H1 (cell line): ENCODE data around the gene CARD14. TPM values are rescaled to one million over a fixed set of nuclear protein-coding genes. Genes with fewer than 3 reads are reported as not detected.

ENCODE experiments used
- CTCF ChIA-PET: fragments of 300-600 bp; sonication (Branson Sonifier 250); formaldehyde crosslinking; loops from one replicate; lab custom pipeline; 2021; ENCODE audit not compliant: partially characterized antibody; lab: Charles Lee
- POLR2A ChIA-PET: fragments of 300-600 bp; sonication (Branson Sonifier 250); formaldehyde crosslinking; loops from one replicate; lab custom pipeline; 2021; ENCODE audit warnings: inconsistent platforms; ENCODE audit not compliant: partially characterized antibody; lab: Charles Lee
- DNase-seq, 2 experiments: peaks; one replicate each; pipeline versions ENCODE4 v3.0.0 to v3.0.0-alpha.2; 2010 to 2022; ENCODE audit warnings: low spot score in 2 of 2, low read depth in 1 of 2, mixed read lengths in 1 of 2
- FAIRE-seq: peaks from 2 replicates; lab custom pipeline; 2011; peaks lifted over from hg19 to GRCh38; lab: Jason Lieb, UNC
- H2AFZ ChIP-seq: 2 replicates; pipeline ENCODE4 v1.8.1; 2012; ENCODE audit warnings: low read length, inconsistent platforms
- H2AK5ac ChIP-seq: 2 replicates; pipeline ENCODE4 v1.6.1; 2013; ENCODE audit warnings: low read depth, low read length
- H2BK120ac ChIP-seq: replicated peaks from 2 replicates; pipeline ENCODE3; 2013; ENCODE audit warnings: low read depth, low read length, inconsistent platforms
- H2BK12ac ChIP-seq: 2 replicates; pipeline ENCODE4 v1.6.1; 2013; ENCODE audit warnings: low read depth, low read length
- H2BK15ac ChIP-seq: 2 replicates; pipeline ENCODE4 v1.6.1; 2013; ENCODE audit warnings: low read length
- H2BK20ac ChIP-seq: 2 replicates; pipeline ENCODE4 v1.6.1; 2013; ENCODE audit warnings: low read length
- H2BK5ac ChIP-seq: 2 replicates; pipeline ENCODE4 v1.6.1; 2013; ENCODE audit warnings: low read depth, low read length
- H3K14ac ChIP-seq: 2 replicates; pipeline ENCODE4 v1.6.1; 2013; ENCODE audit warnings: inconsistent platforms; ENCODE audit not compliant: insufficient read length
- H3K18ac ChIP-seq: 2 replicates; pipeline ENCODE4 v1.6.1; 2013; ENCODE audit warnings: low read length; ENCODE audit errors: extremely low read depth
- H3K23ac ChIP-seq: 2 replicates; pipeline ENCODE4 v1.6.1; 2013; ENCODE audit warnings: inconsistent platforms; ENCODE audit not compliant: insufficient read length
- H3K23me2 ChIP-seq: 2 replicates; pipeline ENCODE4 v1.6.1; 2013; ENCODE audit warnings: low read depth, low read length
- H3K27ac ChIP-seq: 2 replicates; pipeline ENCODE4 v1.6.1; 2011; ENCODE audit warnings: low read depth, low read length, inconsistent platforms
- H3K27me3 ChIP-seq, 4 experiments: replicated peaks in 1 of 4; 1 replicate in 1 of 4; 2 replicates in 3 of 4; pipeline versions ENCODE4 v1.6.1 to v1.8.1; 2011 to 2013; ENCODE audit warnings: low read length in 3 of 4, mild to moderate bottlenecking in 3 of 4, inconsistent platforms in 2 of 4, mixed read lengths in 2 of 4, moderate library complexity in 1 of 4; ENCODE audit not compliant: control insufficient read depth in 3 of 4, insufficient read depth in 3 of 4; ENCODE audit errors: extremely low read depth in 1 of 4
- H3K36me3 ChIP-seq, 4 experiments: 2 replicates each; pipeline versions ENCODE4 v1.6.1 to v1.8.1; 2011 to 2013; ENCODE audit warnings: mild to moderate bottlenecking in 4 of 4, low read length in 3 of 4, moderate library complexity in 2 of 4, control low read depth in 1 of 4, inconsistent platforms in 1 of 4; ENCODE audit not compliant: insufficient read depth in 4 of 4, control insufficient read depth in 2 of 4
- H3K4ac ChIP-seq: replicated peaks from 2 replicates; pipeline ENCODE3; 2013; ENCODE audit warnings: low read length, low read depth, mixed read lengths, inconsistent platforms; ENCODE audit not compliant: insufficient read length
- H3K4me1 ChIP-seq, 4 experiments: replicated peaks in 1 of 4; 1 replicate in 1 of 4; 2 replicates in 3 of 4; pipeline versions ENCODE4 v1.6.1 to v1.8.1; 2011 to 2013; ENCODE audit warnings: low read length in 3 of 4, inconsistent platforms in 2 of 4, mixed read lengths in 1 of 4; ENCODE audit not compliant: insufficient read depth in 4 of 4, control insufficient read depth in 3 of 4
- H3K4me2 ChIP-seq, 2 experiments: 2 replicates each; pipeline versions ENCODE4 v1.6.1 to v1.8.1; 2011 to 2013; ENCODE audit warnings: low read depth in 2 of 2, low read length in 2 of 2, control low read depth in 1 of 2, inconsistent platforms in 1 of 2, mild to moderate bottlenecking in 1 of 2; ENCODE audit not compliant: insufficient read depth in 1 of 2
- H3K4me3 ChIP-seq, 4 experiments: fragments of 200-600, 300-600 bp in 1 of 4; sonication (generic), shearing (Covaris generic), sonication (Bioruptor Twin) in 1 of 4; 2 replicates each; pipeline versions ENCODE4 v1.5.1 to v1.8.1; 2011 to 2016; ENCODE audit warnings: low read length in 4 of 4, low read depth in 3 of 4, control low read depth in 2 of 4, inconsistent platforms in 2 of 4, mild to moderate bottlenecking in 2 of 4, mixed read lengths in 1 of 4, moderate library complexity in 1 of 4; ENCODE audit not compliant: insufficient read depth in 2 of 4; ENCODE audit errors: extremely low read depth in 1 of 4
- H3K56ac ChIP-seq: replicated peaks from 2 replicates; pipeline ENCODE3; 2013; ENCODE audit warnings: low read depth, mild to moderate bottlenecking, mixed read lengths, low read length, inconsistent platforms; ENCODE audit not compliant: insufficient read length
- H3K79me1 ChIP-seq: 2 replicates; pipeline ENCODE4 v1.6.1; 2013; ENCODE audit warnings: low read depth, low read length, control low read depth
- H3K79me2 ChIP-seq, 2 experiments: 2 replicates each; pipeline versions ENCODE4 v1.6.1 to v1.8.1; 2012 to 2013; ENCODE audit warnings: low read length in 2 of 2, mild to moderate bottlenecking in 2 of 2, inconsistent platforms in 1 of 2; ENCODE audit not compliant: insufficient read depth in 2 of 2, control insufficient read depth in 1 of 2
- H3K9ac ChIP-seq, 4 experiments: replicated peaks in 1 of 4; 1 replicate in 1 of 4; 2 replicates in 3 of 4; pipeline versions ENCODE4 v1.6.1 to v1.8.1; 2011 to 2013; ENCODE audit warnings: low read depth in 3 of 4, low read length in 3 of 4, control low read depth in 2 of 4, mild to moderate bottlenecking in 2 of 4, moderate library complexity in 2 of 4, inconsistent platforms in 1 of 4; ENCODE audit errors: extremely low read depth in 1 of 4
- H3K9me3 ChIP-seq, 2 experiments: 2 replicates each; pipeline versions ENCODE4 v1.6.1 to v1.8.1; 2012 to 2013; ENCODE audit warnings: mild to moderate bottlenecking in 2 of 2, moderate library complexity in 2 of 2, control low read depth in 1 of 2, inconsistent platforms in 1 of 2, low read depth in 1 of 2, low read length in 1 of 2, mixed read lengths in 1 of 2; ENCODE audit not compliant: insufficient read depth in 2 of 2
- H4K20me1 ChIP-seq, 2 experiments: replicated peaks in 1 of 2; 2 replicates each; pipeline versions ENCODE3 to v1.8.1; 2011 to 2013; ENCODE audit warnings: inconsistent platforms in 2 of 2, low read length in 2 of 2, mild to moderate bottlenecking in 1 of 2; ENCODE audit not compliant: insufficient read depth in 2 of 2, control insufficient read depth in 1 of 2
- H4K5ac ChIP-seq: 2 replicates; pipeline ENCODE4 v1.6.1; 2013; ENCODE audit warnings: low read length, low read depth, mixed read lengths, inconsistent platforms; ENCODE audit not compliant: insufficient read length
- H4K8ac ChIP-seq: 2 replicates; pipeline ENCODE4 v1.8.0; 2013; ENCODE audit warnings: mild to moderate bottlenecking, moderate library complexity, low read length, inconsistent platforms; ENCODE audit not compliant: insufficient read depth; ENCODE audit errors: extremely low read depth
- H4K91ac ChIP-seq: replicated peaks from 2 replicates; pipeline ENCODE3; 2013; ENCODE audit warnings: low read length, mixed read lengths, inconsistent platforms; ENCODE audit not compliant: insufficient read length
- E2F6 ChIP-seq: IDR thresholded peaks from 2 replicates; pipeline ENCODE4 v1.6.1; 2012; ENCODE audit warnings: inconsistent platforms
- MAFK ChIP-seq: IDR thresholded peaks from 2 replicates; pipeline ENCODE4 v1.6.1; 2012; ENCODE audit warnings: low read depth, mild to moderate bottlenecking, improper control_type of control experiment, low read length
- POLR2AphosphoS5 ChIP-seq: IDR thresholded peaks from 2 replicates; pipeline ENCODE4 v1.6.1; 2011; ENCODE audit warnings: low read depth, low read length
- SAP30 ChIP-seq: fragments of 300-600 bp; sonication (generic); IDR thresholded peaks from 2 replicates; pipeline ENCODE4 v1.7.1; 2012; ENCODE audit warnings: low read length, moderate library complexity, mild to moderate bottlenecking, inconsistent platforms; ENCODE audit not compliant: insufficient read depth, insufficient replicate concordance
- SP2 ChIP-seq: IDR thresholded peaks from 2 replicates; pipeline ENCODE4 v1.6.1; 2012; ENCODE audit warnings: mild to moderate bottlenecking, low read length, inconsistent platforms
- WGBS, 2 experiments: shearing (Covaris generic) in 1 of 2; methylation state at CpG; one replicate each; pipeline versions ENCODE4 v1.1.6 to v1.1.7; 2013 to 2015; ENCODE audit warnings: low lambda C conversion rate in 2 of 2, mixed read lengths in 2 of 2, inconsistent platforms in 1 of 2, low coverage in 1 of 2, missing lambda C conversion rate in 1 of 2; ENCODE audit not compliant: insufficient replicate concordance in 2 of 2, insufficient coverage in 1 of 2, insufficient read length in 1 of 2; ENCODE audit errors: extremely low coverage in 1 of 2, missing lambda C conversion rate in 1 of 2; 5-methylcytosine and 5-hydroxymethylcytosine counted together
- polyA plus RNA-seq, 7 experiments: library from polyadenylated mRNA; depleted of rRNA in 3 of 7; stranded (reverse) in 5 of 7; unstranded in 2 of 7; fragments of >200 nt in 5 of 7; fragments of 200-250 nt in 2 of 7; gene quantifications; 1 replicate in 5 of 7; 2 replicates in 1 of 7; 4 replicates in 1 of 7; pipeline versions ENCODE4 v1.2.1 to v1.2.3, GENCODE V29; 2011 to 2013; ENCODE audit warnings: missing spikeins in 2 of 7, mixed read lengths in 2 of 7
- total RNA-seq: library from RNA; stranded (reverse); fragmentation: NEBNext Ultra II Directional; extraction: Animal tissue kit (Norgen Biotek cat#: 25700); gene quantifications from 2 replicates; pipeline ENCODE4 v1.2.1, GENCODE V29; 2021

The CARD14 gene
- total and polyA plus RNA-seq, 2 of the 8 experiments (the other 6 are each of a cell fraction or from before 2014, with no cell fraction given), result 0.08 TPM; not detected in 1

- Histone ChIP-seq H3K27me3 (no peaks in the 10 kb centered on the region), H3K4me1 (peaks cover 0 to 3% (median 1%) of the 10 kb centered on the region in 4 experiments; a peak in 3 of 7 replicates), H3K9me3 (no peaks in the 10 kb centered on the region), H4K5ac (no peak overlapping the region), H3K4me3 (no peak overlapping the region), H2BK120ac (no peak overlapping the region), H2AFZ (no peak overlapping the region), H2BK15ac (no peak overlapping the region), H4K20me1 (peaks cover 5 to 9% of the 10 kb centered on the region in 2 experiments), H3K56ac (no peak overlapping the region), H2BK12ac (no peak overlapping the region), H3K27ac (no peak overlapping the region), H3K9ac (no peak overlapping the region), H2BK20ac (no peak overlapping the region), H3K23me2 (no peaks in the 10 kb centered on the region), H4K8ac (no peak overlapping the region), H3K36me3 (peaks cover 29 to 54% (median 40%) of the 10 kb centered on the region in 4 experiments), H3K14ac (no peak overlapping the region), H4K91ac (no peak overlapping the region), H3K4ac (no peak overlapping the region), H3K23ac (no peak overlapping the region), H3K79me1 (no peaks in the 10 kb centered on the region; the same call in 1 of the 2 replicates), H3K4me2 (no peak overlapping the region), H2AK5ac (no peak overlapping the region), H3K79me2 (no peaks in the 10 kb centered on the region), H3K18ac (no peak overlapping the region), H2BK5ac (no peak overlapping the region)
- CTCF ChIA-PET, result interaction anchor here (0.7 to 2.7 kb wide), 6 partner anchors 7 to 705 kb away, joined by 3 to 13 read pairs (median 3); no protein-coding TSS in a partner anchor
- TF ChIP-seq SAP30 (no peak), POLR2AphosphoS5 (0 out of 2 replicates have a peak, but pooled peaks have one; percentile 16), SP2 (no peak), E2F6 (no peak), MAFK (no peak)
- FAIRE-seq (no peak), DNase-seq (no peak)
- WGBS, 2 experiments, result 94% methylated on average over 5 of the region's 5 CpGs; no CpG with 5 or more reads in 1 of the 2 experiments
- POLR2A ChIA-PET, result interaction anchor here (1.1 to 3.6 kb wide), 7 partner anchors 8 to 49 kb away, joined by 3 to 13 read pairs (median 6); no protein-coding TSS in a partner anchor
Observed at GRCh38 chr17:80132906-80133625, 36.8 kb upstream of the CARD14 start.
